GM23338 (cell line): ENCODE data around the gene WHAMM. TPM values are rescaled to one million over a fixed set of nuclear protein-coding genes. Genes with fewer than 3 reads are reported as not detected.

Experiments
- ATAC-seq: fragments of 200-7000 bp; cut with Tn5 transposase; 3 replicates; pipeline ENCODE4 v1.9.1; 2020
- DNase-seq: peaks from one replicate; pipeline ENCODE4 v3.0.0-alpha.2; 2015; ENCODE audit warnings: low spot score
- H2AFZ ChIP-seq: fragments of 200-600 bp; sonication (generic); 2 replicates; pipeline ENCODE4 v1.8.0; 2016; ENCODE audit warnings: antibody characterized with exemption, mild to moderate bottlenecking, moderate library complexity
- H3F3A ChIP-seq: fragments of 200-600 bp; sonication (generic); replicated peaks from 2 replicates; pipeline ENCODE4 v1.8.0; 2017; ENCODE audit warnings: antibody characterized with exemption, mixed run types, low read depth
- H3K27ac ChIP-seq: fragments of 200-600 bp; sonication (generic); 2 replicates; pipeline ENCODE4 v1.6.1; 2016; ENCODE audit warnings: low read depth
- H3K27me3 ChIP-seq: fragments of 200-600 bp; sonication (generic); 2 replicates; pipeline ENCODE4 v1.8.0; 2016; ENCODE audit warnings: mild to moderate bottlenecking, mixed run types, moderate library complexity; ENCODE audit not compliant: insufficient read depth
- H3K36me3 ChIP-seq: fragments of 200-600 bp; sonication (generic); 2 replicates; pipeline ENCODE4 v1.8.0; 2016; ENCODE audit warnings: mild to moderate bottlenecking; ENCODE audit not compliant: insufficient read depth
- H3K4me1 ChIP-seq: fragments of 200-600 bp; sonication (generic); 2 replicates; pipeline ENCODE4 v1.8.0; 2016; ENCODE audit warnings: mild to moderate bottlenecking, moderate library complexity; ENCODE audit not compliant: insufficient read depth
- H3K4me2 ChIP-seq: fragments of 200-600 bp; sonication (generic); 2 replicates; pipeline ENCODE4 v1.7.1; 2017; ENCODE audit warnings: mixed run types
- H3K4me3 ChIP-seq: fragments of 200-600 bp; sonication (generic); 2 replicates; pipeline ENCODE4 v1.6.1; 2016; ENCODE audit warnings: mixed run types
- H3K79me2 ChIP-seq: fragments of 200-600 bp; sonication (generic); replicated peaks from 2 replicates; pipeline ENCODE4 v1.8.0; 2017; ENCODE audit warnings: mild to moderate bottlenecking; ENCODE audit not compliant: insufficient read depth
- H3K9me2 ChIP-seq: fragments of 200-600 bp; sonication (generic); 2 replicates; pipeline ENCODE4 v1.8.0; 2017; ENCODE audit not compliant: insufficient read depth
- H4K20me1 ChIP-seq: fragments of 200-600 bp; sonication (generic); replicated peaks from 2 replicates; pipeline ENCODE4 v1.8.0; 2017; ENCODE audit warnings: mild to moderate bottlenecking; ENCODE audit not compliant: insufficient read depth
- H3K27ac Mint-ChIP-seq: 2 replicates; pipeline ENCODE4 v1.8.0; 2020; ENCODE audit warnings: inconsistent platforms, mild to moderate bottlenecking, moderate library complexity, mixed read lengths
- H3K27me3 Mint-ChIP-seq: 3 replicates; pipeline ENCODE4 v1.8.0; 2022; ENCODE audit warnings: low read depth, mild to moderate bottlenecking, moderate library complexity, mixed read lengths, inconsistent platforms; ENCODE audit not compliant: insufficient read depth, poor library complexity
- H3K36me3 Mint-ChIP-seq: 3 replicates; pipeline ENCODE4 v1.8.0; 2021; ENCODE audit warnings: low read depth, mild to moderate bottlenecking, inconsistent platforms, moderate library complexity, mixed read lengths
- H3K4me1 Mint-ChIP-seq: 3 replicates; pipeline ENCODE4 v1.8.0; 2020; ENCODE audit warnings: mild to moderate bottlenecking, inconsistent platforms, mixed read lengths
- H3K4me3 Mint-ChIP-seq: 3 replicates; pipeline ENCODE4 v1.8.0; 2021; ENCODE audit warnings: moderate library complexity, mild to moderate bottlenecking, inconsistent platforms, mixed read lengths
- H3K9me3 Mint-ChIP-seq: 3 replicates; pipeline ENCODE4 v1.8.0; 2020; ENCODE audit warnings: moderate library complexity, mild to moderate bottlenecking, inconsistent platforms, mixed read lengths
- CREB1 ChIP-seq: fragments of 250-450 bp; sonication (Bioruptor Pico); IDR thresholded peaks from 2 replicates; pipeline ENCODE4 v1.5.0; 2020; ENCODE audit warnings: low read depth, mild to moderate bottlenecking, moderate library complexity
- EZH2phosphoT487 ChIP-seq: fragments of 200-600 bp; sonication (generic); IDR thresholded peaks from one replicate; pipeline ENCODE4 v1.8.1; 2018; ENCODE audit warnings: antibody characterized with exemption; ENCODE audit not compliant: unreplicated experiment
- NANOG ChIP-seq: IDR thresholded peaks from 2 replicates; pipeline ENCODE4 v1.6.1; 2016; ENCODE audit warnings: antibody characterized with exemption, borderline replicate concordance
- STAT1 ChIP-seq: IDR thresholded peaks from one replicate; pipeline ENCODE4 v1.6.1; 2016; ENCODE audit warnings: antibody characterized with exemption; ENCODE audit not compliant: unreplicated experiment
- ZNF114 ChIP-seq: fragments of 250-450 bp; sonication (Bioruptor Pico); IDR thresholded peaks from 2 replicates; pipeline ENCODE4 v1.5.0; 2020; ENCODE audit warnings: mild to moderate bottlenecking, moderate library complexity
- polyA plus RNA-seq: library from polyadenylated mRNA; unstranded; fragments of >200 nt; fragmentation: Nextera tagmentation; extraction: Ambion mirVana; gene quantifications from 2 replicates; pipeline ENCODE4 v1.2.1, GENCODE V29; 2016
- total RNA-seq: library from RNA; depleted of rRNA; stranded (reverse); fragments of >200 nt; shearing (Covaris generic); gene quantifications from 2 replicates; pipeline ENCODE4 v1.2.3, GENCODE V29; 2014
- TF ChIP-seq, protein P1 (sequence below): fragments of 250-450 bp; sonication (Bioruptor Pico); IDR thresholded peaks from 2 replicates; pipeline ENCODE4 v1.5.0; 2020; ENCODE audit warnings: mild to moderate bottlenecking, moderate library complexity
- TF ChIP-seq, protein P2 (sequence below), 2 experiments: fragments of 200-600 bp in 1 of 2; sonication (generic) in 1 of 2; conservative IDR thresholded peaks; 2 replicates each; pipeline versions ENCODE4 v1.5.1 to v1.6.1; 2016 to 2017; ENCODE audit warnings: antibody characterized with exemption in 2 of 2, low read depth in 2 of 2, mild to moderate bottlenecking in 2 of 2, moderate library complexity in 1 of 2
- TF ChIP-seq, protein P3 (sequence below): IDR thresholded peaks from one replicate; pipeline ENCODE4 v1.6.1; 2018; ENCODE audit warnings: antibody characterized with exemption; ENCODE audit not compliant: unreplicated experiment

Gene WHAMM
- total and polyA plus RNA-seq, 2 experiments from 2014 or later, result 2.2 to 4.1 TPM

DNA sequence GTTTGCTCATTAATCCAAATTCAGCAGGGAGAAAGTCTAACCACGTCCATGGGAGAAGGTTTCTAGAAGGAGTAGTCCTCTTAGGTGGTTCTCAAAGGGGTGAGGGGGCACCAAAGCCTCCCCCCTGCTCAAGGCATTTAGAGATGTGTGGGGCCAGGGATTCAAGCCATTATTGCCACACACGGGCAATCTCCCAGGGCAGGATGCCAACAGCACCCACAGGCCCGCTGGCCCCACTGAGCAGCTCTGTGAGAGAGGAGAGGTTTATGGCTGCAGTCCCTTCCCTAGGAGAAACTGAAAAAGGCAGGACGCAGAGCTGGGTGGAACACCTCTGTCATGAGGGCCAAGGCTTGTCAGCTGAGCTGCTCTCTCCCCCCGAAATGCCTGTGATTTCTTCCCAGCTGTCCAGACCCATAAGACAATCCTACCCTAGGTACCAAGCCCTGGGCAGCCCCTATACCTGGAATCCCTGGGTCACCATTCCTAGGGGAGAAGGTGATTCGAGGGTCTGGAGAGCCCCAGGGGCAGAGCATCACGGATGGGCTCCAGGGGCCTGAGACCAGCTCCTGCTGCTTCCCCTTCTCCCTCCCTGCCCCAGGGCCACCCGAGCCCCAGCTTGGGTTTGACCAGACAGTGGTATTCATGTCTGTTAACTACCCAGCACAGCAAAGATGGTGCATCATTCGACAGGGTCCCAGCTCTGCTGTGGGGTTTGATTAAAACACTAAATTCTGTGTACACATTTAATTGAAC is 39.0 kb downstream of the WHAMM start:
- Histone ChIP-seq H3K27me3 (no peaks in the 10 kb centered on the region), H3K9me2 (no peaks in the 10 kb centered on the region), H4K20me1 (no peaks in the 10 kb centered on the region), H3K4me1 (peaks cover 7% of the 10 kb centered on the region), H3K4me3 (no peak overlapping the region), H3K79me2 (no peaks in the 10 kb centered on the region), H3K4me2 (no peak overlapping the region), H3F3A (no peaks in the 10 kb centered on the region), H3K27ac (no peak overlapping the region), H2AFZ (no peak overlapping the region), H3K36me3 (no peaks in the 10 kb centered on the region)
- ATAC-seq (no peak), DNase-seq (no peak)
- Mint-ChIP-seq H3K9me3 (no peaks in the 10 kb centered on the region; the same call in 2 of the 3 replicates), H3K4me3 (no peak overlapping the region), H3K36me3 (no peaks in the 10 kb centered on the region), H3K4me1 (peaks cover 15% of the 10 kb centered on the region), H3K27me3 (peaks cover 17% of the 10 kb centered on the region), H3K27ac (no peak overlapping the region)
- TF ChIP-seq, protein P1, sequence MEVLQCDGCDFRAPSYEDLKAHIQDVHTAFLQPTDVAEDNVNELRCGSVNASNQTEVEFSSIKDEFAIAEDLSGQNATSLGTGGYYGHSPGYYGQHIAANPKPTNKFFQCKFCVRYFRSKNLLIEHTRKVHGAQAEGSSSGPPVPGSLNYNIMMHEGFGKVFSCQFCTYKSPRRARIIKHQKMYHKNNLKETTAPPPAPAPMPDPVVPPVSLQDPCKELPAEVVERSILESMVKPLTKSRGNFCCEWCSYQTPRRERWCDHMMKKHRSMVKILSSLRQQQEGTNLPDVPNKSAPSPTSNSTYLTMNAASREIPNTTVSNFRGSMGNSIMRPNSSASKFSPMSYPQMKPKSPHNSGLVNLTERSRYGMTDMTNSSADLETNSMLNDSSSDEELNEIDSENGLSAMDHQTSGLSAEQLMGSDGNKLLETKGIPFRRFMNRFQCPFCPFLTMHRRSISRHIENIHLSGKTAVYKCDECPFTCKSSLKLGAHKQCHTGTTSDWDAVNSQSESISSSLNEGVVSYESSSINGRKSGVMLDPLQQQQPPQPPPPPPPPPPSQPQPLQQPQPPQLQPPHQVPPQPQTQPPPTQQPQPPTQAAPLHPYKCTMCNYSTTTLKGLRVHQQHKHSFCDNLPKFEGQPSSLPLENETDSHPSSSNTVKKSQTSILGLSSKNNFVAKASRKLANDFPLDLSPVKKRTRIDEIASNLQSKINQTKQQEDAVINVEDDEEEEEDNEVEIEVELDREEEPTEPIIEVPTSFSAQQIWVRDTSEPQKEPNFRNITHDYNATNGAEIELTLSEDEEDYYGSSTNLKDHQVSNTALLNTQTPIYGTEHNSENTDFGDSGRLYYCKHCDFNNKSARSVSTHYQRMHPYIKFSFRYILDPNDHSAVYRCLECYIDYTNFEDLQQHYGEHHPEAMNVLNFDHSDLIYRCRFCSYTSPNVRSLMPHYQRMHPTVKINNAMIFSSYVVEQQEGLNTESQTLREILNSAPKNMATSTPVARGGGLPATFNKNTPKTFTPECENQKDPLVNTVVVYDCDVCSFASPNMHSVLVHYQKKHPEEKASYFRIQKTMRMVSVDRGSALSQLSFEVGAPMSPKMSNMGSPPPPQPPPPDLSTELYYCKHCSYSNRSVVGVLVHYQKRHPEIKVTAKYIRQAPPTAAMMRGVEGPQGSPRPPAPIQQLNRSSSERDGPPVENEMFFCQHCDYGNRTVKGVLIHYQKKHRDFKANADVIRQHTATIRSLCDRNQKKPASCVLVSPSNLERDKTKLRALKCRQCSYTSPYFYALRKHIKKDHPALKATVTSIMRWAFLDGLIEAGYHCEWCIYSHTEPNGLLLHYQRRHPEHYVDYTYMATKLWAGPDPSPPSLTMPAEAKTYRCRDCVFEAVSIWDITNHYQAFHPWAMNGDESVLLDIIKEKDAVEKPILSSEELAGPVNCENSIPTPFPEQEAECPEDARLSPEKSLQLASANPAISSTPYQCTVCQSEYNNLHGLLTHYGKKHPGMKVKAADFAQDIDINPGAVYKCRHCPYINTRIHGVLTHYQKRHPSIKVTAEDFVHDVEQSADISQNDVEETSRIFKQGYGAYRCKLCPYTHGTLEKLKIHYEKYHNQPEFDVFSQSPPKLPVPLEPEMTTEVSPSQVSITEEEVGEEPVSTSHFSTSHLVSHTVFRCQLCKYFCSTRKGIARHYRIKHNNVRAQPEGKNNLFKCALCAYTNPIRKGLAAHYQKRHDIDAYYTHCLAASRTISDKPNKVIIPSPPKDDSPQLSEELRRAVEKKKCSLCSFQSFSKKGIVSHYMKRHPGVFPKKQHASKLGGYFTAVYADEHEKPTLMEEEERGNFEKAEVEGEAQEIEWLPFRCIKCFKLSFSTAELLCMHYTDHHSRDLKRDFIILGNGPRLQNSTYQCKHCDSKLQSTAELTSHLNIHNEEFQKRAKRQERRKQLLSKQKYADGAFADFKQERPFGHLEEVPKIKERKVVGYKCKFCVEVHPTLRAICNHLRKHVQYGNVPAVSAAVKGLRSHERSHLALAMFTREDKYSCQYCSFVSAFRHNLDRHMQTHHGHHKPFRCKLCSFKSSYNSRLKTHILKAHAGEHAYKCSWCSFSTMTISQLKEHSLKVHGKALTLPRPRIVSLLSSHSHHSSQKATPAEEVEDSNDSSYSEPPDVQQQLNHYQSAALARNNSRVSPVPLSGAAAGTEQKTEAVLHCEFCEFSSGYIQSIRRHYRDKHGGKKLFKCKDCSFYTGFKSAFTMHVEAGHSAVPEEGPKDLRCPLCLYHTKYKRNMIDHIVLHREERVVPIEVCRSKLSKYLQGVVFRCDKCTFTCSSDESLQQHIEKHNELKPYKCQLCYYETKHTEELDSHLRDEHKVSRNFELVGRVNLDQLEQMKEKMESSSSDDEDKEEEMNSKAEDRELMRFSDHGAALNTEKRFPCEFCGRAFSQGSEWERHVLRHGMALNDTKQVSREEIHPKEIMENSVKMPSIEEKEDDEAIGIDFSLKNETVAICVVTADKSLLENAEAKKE (CRISPR knock-in tag), result no peak
- TF ChIP-seq, protein P2, sequence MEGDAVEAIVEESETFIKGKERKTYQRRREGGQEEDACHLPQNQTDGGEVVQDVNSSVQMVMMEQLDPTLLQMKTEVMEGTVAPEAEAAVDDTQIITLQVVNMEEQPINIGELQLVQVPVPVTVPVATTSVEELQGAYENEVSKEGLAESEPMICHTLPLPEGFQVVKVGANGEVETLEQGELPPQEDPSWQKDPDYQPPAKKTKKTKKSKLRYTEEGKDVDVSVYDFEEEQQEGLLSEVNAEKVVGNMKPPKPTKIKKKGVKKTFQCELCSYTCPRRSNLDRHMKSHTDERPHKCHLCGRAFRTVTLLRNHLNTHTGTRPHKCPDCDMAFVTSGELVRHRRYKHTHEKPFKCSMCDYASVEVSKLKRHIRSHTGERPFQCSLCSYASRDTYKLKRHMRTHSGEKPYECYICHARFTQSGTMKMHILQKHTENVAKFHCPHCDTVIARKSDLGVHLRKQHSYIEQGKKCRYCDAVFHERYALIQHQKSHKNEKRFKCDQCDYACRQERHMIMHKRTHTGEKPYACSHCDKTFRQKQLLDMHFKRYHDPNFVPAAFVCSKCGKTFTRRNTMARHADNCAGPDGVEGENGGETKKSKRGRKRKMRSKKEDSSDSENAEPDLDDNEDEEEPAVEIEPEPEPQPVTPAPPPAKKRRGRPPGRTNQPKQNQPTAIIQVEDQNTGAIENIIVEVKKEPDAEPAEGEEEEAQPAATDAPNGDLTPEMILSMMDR (conservative IDR thresholded peaks at IDR 0.05; ENCODE audit: low read depth in 2 of 2), result no peak
- TF ChIP-seq, protein P3, sequence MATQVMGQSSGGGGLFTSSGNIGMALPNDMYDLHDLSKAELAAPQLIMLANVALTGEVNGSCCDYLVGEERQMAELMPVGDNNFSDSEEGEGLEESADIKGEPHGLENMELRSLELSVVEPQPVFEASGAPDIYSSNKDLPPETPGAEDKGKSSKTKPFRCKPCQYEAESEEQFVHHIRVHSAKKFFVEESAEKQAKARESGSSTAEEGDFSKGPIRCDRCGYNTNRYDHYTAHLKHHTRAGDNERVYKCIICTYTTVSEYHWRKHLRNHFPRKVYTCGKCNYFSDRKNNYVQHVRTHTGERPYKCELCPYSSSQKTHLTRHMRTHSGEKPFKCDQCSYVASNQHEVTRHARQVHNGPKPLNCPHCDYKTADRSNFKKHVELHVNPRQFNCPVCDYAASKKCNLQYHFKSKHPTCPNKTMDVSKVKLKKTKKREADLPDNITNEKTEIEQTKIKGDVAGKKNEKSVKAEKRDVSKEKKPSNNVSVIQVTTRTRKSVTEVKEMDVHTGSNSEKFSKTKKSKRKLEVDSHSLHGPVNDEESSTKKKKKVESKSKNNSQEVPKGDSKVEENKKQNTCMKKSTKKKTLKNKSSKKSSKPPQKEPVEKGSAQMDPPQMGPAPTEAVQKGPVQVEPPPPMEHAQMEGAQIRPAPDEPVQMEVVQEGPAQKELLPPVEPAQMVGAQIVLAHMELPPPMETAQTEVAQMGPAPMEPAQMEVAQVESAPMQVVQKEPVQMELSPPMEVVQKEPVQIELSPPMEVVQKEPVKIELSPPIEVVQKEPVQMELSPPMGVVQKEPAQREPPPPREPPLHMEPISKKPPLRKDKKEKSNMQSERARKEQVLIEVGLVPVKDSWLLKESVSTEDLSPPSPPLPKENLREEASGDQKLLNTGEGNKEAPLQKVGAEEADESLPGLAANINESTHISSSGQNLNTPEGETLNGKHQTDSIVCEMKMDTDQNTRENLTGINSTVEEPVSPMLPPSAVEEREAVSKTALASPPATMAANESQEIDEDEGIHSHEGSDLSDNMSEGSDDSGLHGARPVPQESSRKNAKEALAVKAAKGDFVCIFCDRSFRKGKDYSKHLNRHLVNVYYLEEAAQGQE, result no peak
- TF ChIP-seq STAT1, result no peak
- TF ChIP-seq ZNF114 (CRISPR knock-in tag), result no peak
- TF ChIP-seq NANOG, result no peak
- TF ChIP-seq EZH2phosphoT487, result no peak
- TF ChIP-seq CREB1 (CRISPR knock-in tag), result no peak
